ENCODE results near the gene STRIT1.
A peak's percentile ranks its signal among the peaks of the same experiment; 100 is the strongest.

Gene STRIT1

DNA sequence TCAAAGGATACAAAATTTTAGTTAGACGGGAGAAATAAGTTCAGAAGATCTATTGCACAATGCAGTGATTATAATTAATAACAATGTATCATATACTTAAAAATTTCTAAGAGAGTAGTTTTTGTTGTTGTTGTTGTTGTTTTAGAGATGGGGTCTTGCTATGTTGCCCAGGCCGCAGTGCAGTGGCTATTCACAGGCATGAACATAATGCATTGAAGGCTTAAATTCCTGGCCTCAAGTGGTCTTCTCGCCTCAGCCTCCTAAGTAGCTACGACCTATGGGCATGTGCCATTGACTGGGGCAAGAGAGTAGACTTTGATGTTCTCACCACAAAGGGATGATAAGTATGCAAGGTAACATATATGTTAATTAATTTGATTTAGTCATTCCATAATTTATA is 7.5 kb downstream of the STRIT1 start:
- H3K4me1 ChIP-seq (ENCODE audit: insufficient read depth, low read length, poor library complexity, severe bottlenecking) = peaks cover 25% of the 10 kb centered on the region
- H3K4me2 ChIP-seq (ENCODE audit: low read depth, low read length, poor library complexity, severe bottlenecking) = no peak overlapping the region
- H3K9me3 ChIP-seq (ENCODE audit: insufficient read depth, low read depth, low read length) = no peaks in the 10 kb centered on the region
- H3K9ac ChIP-seq (ENCODE audit: low read depth, low read length, poor library complexity, severe bottlenecking) = no peak overlapping the region
- H3K4me3 ChIP-seq (ENCODE audit: low read length, poor library complexity, severe bottlenecking) = no peak overlapping the region
- no peaks in the 10 kb centered on the region for H4K20me1 ChIP-seq (ENCODE audit: insufficient read depth, low read length, poor library complexity, severe bottlenecking)
- H3K79me2 ChIP-seq (ENCODE audit: insufficient read depth, low read length) = no peaks in the 10 kb centered on the region
- no peak overlapping the region for H2AFZ ChIP-seq (ENCODE audit: low read length)
- H3F3A ChIP-seq (ENCODE audit: low read depth) = no peaks in the 10 kb centered on the region
- no peak for TF ChIP-seq EZH2phosphoT487 (IDR thresholded peaks at IDR 0.05; ENCODE audit: borderline replicate concordance)
- TF ChIP-seq, protein P1, sequence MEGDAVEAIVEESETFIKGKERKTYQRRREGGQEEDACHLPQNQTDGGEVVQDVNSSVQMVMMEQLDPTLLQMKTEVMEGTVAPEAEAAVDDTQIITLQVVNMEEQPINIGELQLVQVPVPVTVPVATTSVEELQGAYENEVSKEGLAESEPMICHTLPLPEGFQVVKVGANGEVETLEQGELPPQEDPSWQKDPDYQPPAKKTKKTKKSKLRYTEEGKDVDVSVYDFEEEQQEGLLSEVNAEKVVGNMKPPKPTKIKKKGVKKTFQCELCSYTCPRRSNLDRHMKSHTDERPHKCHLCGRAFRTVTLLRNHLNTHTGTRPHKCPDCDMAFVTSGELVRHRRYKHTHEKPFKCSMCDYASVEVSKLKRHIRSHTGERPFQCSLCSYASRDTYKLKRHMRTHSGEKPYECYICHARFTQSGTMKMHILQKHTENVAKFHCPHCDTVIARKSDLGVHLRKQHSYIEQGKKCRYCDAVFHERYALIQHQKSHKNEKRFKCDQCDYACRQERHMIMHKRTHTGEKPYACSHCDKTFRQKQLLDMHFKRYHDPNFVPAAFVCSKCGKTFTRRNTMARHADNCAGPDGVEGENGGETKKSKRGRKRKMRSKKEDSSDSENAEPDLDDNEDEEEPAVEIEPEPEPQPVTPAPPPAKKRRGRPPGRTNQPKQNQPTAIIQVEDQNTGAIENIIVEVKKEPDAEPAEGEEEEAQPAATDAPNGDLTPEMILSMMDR (conservative IDR thresholded peaks at IDR 0.05; ENCODE audit: low read length) = no peak
- no peaks in the 10 kb centered on the region for H3K27me3 ChIP-seq (ENCODE audit: insufficient read depth, low read length, poor library complexity, severe bottlenecking)
- no peaks in the 10 kb centered on the region for H3K9me2 ChIP-seq (replicated peaks; ENCODE audit: low read depth, low read length)
- no peaks in the 10 kb centered on the region for H3K36me3 ChIP-seq (ENCODE audit: insufficient read depth, low read length)

DNA sequence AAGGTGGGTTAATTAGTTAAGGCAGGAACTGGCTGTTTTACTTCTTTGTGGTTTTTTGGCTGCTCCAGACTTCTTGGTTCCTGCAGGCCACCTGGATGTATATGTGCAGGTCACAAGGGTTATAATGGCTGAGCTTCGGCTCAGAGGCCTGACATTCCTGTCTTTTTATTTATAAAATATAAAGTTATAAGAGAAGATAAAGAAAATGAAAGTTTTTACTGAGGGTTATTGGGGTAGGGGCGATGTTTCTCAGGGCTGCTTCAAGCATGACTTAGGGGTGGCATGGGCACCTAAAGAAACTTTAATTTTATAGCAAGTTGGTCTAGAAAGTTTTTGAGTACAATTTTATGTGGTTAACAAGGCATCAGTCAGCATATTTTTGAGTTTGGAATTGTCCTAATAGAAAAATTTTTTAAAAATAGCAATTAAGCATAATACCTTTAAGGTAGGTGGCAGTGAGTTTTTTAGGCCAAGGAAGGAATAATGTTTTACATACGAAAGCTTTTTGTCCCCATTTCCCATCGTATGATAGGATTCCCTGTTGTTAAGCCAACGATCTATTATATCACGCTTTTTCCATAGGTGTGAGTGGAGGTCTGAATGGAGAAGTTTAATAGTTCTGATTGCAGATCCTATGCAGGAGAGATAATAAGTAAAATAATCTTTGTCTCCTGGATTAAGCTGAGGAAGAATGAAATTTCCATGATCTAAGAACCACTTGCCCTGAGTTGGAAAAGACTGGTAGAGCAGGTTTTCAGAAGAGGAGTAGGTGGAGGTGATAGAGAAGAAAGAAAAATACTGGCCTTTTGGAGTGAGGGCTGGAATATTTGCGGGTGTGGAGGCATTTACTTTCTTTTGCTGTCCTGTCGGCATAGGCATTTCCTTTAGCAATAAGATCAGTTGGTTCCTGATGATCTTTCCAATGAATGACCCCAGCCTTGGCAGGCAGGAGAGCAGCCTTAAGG is 10.1 kb downstream of the STRIT1 start:
- Histone ChIP-seq H3K79me2 (ENCODE audit: insufficient read depth, low read length) (no peaks in the 10 kb centered on the region), H3K9ac (ENCODE audit: low read depth, low read length, poor library complexity, severe bottlenecking) (no peak overlapping the region), H3K4me3 (ENCODE audit: low read length, poor library complexity, severe bottlenecking) (no peak overlapping the region), H3K36me3 (ENCODE audit: insufficient read depth, low read length) (no peaks in the 10 kb centered on the region), H3K27me3 (ENCODE audit: insufficient read depth, low read length, poor library complexity, severe bottlenecking) (no peaks in the 10 kb centered on the region), H4K20me1 (ENCODE audit: insufficient read depth, low read length, poor library complexity, severe bottlenecking) (no peaks in the 10 kb centered on the region), H3F3A (ENCODE audit: low read depth) (no peaks in the 10 kb centered on the region), H3K4me1 (ENCODE audit: insufficient read depth, low read length, poor library complexity, severe bottlenecking) (peaks cover 25% of the 10 kb centered on the region), H3K9me3 (ENCODE audit: insufficient read depth, low read depth, low read length) (no peaks in the 10 kb centered on the region; the same call in 1 of the 2 replicates), H2AFZ (ENCODE audit: low read length) (peak overlapping the region; percentile 76), H3K9me2 (replicated peaks; ENCODE audit: low read depth, low read length) (no peaks in the 10 kb centered on the region), H3K4me2 (ENCODE audit: low read depth, low read length, poor library complexity, severe bottlenecking) (peak overlapping the region; percentile 57)
- TF ChIP-seq, protein P1 (conservative IDR thresholded peaks at IDR 0.05; ENCODE audit: low read length) = no peak
- no peak for TF ChIP-seq EZH2phosphoT487 (IDR thresholded peaks at IDR 0.05; ENCODE audit: borderline replicate concordance)

DNA sequence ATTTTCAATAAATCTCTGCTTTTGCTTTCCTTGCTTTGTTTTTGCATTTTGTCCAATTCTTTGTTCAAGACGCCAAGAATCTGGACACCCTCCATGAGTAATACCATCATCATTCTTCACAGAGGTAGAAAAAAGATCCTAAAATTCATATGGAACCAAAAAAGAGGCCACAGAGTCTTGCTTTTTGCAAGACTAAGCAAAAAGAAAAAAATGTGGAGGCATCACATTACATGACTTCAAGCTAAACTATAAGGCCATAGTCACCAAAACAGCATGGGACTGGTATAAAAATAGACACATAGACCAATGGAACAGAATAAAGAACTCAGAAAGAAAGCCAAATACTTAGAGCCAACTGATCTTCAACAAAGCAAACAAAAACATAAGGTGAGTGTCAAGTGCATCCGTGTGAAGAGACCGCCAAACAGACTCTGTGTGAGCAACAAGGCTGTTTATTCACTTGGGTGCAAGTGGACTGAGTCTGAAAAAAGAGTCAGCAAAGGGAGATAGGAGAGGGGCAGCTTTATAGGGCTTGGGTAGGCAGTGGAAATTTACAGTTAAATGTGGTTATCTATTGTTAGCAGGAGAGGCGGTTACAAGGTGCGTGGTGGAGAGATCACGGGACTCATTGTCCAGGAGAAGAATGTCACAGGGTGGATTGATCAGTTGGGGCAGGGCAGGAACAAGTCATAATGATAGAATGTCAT is 10.9 kb downstream of the STRIT1 start:
- Histone ChIP-seq H2AFZ (ENCODE audit: low read length) (peak overlapping the region; percentile 76), H3K36me3 (ENCODE audit: insufficient read depth, low read length) (no peaks in the 10 kb centered on the region), H3F3A (ENCODE audit: low read depth) (no peaks in the 10 kb centered on the region), H3K4me3 (ENCODE audit: low read length, poor library complexity, severe bottlenecking) (peak overlapping the region; percentile 27), H3K9ac (ENCODE audit: low read depth, low read length, poor library complexity, severe bottlenecking) (peak overlapping the region; percentile 20), H3K79me2 (ENCODE audit: insufficient read depth, low read length) (no peaks in the 10 kb centered on the region), H3K9me3 (ENCODE audit: insufficient read depth, low read depth, low read length) (no peaks in the 10 kb centered on the region; the same call in 1 of the 2 replicates), H3K4me2 (ENCODE audit: low read depth, low read length, poor library complexity, severe bottlenecking) (peak overlapping the region; percentile 57), H3K27me3 (ENCODE audit: insufficient read depth, low read length, poor library complexity, severe bottlenecking) (no peaks in the 10 kb centered on the region), H3K4me1 (ENCODE audit: insufficient read depth, low read length, poor library complexity, severe bottlenecking) (peaks cover 25% of the 10 kb centered on the region), H3K9me2 (replicated peaks; ENCODE audit: low read depth, low read length) (no peaks in the 10 kb centered on the region), H4K20me1 (ENCODE audit: insufficient read depth, low read length, poor library complexity, severe bottlenecking) (no peaks in the 10 kb centered on the region)
- TF ChIP-seq, protein P1 (conservative IDR thresholded peaks at IDR 0.05; ENCODE audit: low read length) = no peak
- no peak for TF ChIP-seq EZH2phosphoT487 (IDR thresholded peaks at IDR 0.05; ENCODE audit: borderline replicate concordance)

All from Loucy (cell line).